Mammary epithelial cell (primary cell): Measurements from ENCODE around the gene MACO1.

Source experiments
- CTCF ChIP-seq, 2 donors: IDR thresholded peaks in 1 of 2; conservative IDR thresholded peaks in 1 of 2; 2 replicates each; pipeline ENCODE4 v1.5.1; 2011 to 2012; ENCODE audit warnings: inconsistent platforms in 2 of 2, low read length in 2 of 2, mild to moderate bottlenecking in 2 of 2, control low read depth in 1 of 2, low read depth in 1 of 2; ENCODE audit not compliant: insufficient read depth in 1 of 2; ENCODE audit errors: extremely low read depth in 1 of 2
- EZH2 ChIP-seq: IDR thresholded peaks from 2 replicates; pipeline ENCODE4 v1.6.1; 2012; ENCODE audit warnings: low read length, inconsistent platforms, borderline replicate concordance

DNA sequence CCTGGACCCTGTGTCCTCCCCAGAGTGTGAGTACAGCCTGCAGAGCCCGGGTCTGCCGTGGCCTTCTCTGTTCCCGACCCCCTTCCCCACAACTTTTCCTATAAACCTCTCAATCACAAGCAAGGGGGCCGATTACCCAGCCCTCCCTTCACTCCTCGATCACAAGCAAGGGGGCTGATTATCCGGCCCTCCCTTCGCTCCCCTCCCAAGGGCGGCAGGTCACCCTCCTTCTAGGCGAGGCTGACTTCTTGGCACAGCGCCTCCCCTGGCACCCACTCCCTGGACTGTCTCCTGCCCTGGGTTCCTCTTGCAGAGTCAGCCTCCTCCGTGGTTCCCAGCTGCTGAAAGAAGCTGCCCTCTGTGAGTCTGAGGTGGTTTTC is 100.4 kb downstream of the MACO1 start:
- TF ChIP-seq CTCF (conservative IDR thresholded peaks at IDR 0.05 in 1 of 2, IDR thresholded peaks at IDR 0.05 in 1 of 2; ENCODE audit: extremely low read depth in 1 of 2, insufficient read depth in 1 of 2, low read depth in 1 of 2, low read length in 2 of 2) (no peak), EZH2 (no peak)
